Neural cell (in vitro differentiated cells): ENCODE results near the gene COQ8B.

Source experiments
- CTCF ChIP-seq: fragments of 450-650 bp; IDR thresholded peaks from 2 replicates; pipeline ENCODE4 v1.5.1; 2014; ENCODE audit warnings: antibody characterized with exemption, mild to moderate bottlenecking, moderate library complexity; ENCODE audit not compliant: poor library complexity, severe bottlenecking
- EP300 ChIP-seq: fragments of 450-650 bp; conservative IDR thresholded peaks from 2 replicates; pipeline ENCODE4 v1.6.1; 2014; ENCODE audit warnings: antibody characterized with exemption, mild to moderate bottlenecking, moderate library complexity; ENCODE audit not compliant: poor library complexity, severe bottlenecking
- EZH2 ChIP-seq: fragments of 200-600, 300-800 bp; shearing (Covaris generic), sonication (generic); IDR thresholded peaks from 2 replicates; pipeline ENCODE4 v1.6.1; 2014; ENCODE audit warnings: antibody characterized with exemption, low read length, borderline replicate concordance, mild to moderate bottlenecking; ENCODE audit not compliant: insufficient read depth, poor library complexity, severe bottlenecking
- POLR2AphosphoS5 ChIP-seq: IDR thresholded peaks from 2 replicates; pipeline ENCODE4 v1.6.1; 2012
- RAD21 ChIP-seq: fragments of 450-650 bp; conservative IDR thresholded peaks from 2 replicates; pipeline ENCODE4 v1.6.1; 2014; ENCODE audit warnings: antibody characterized with exemption, mild to moderate bottlenecking, moderate library complexity
- REST ChIP-seq: IDR thresholded peaks from 2 replicates; pipeline ENCODE4 v1.6.1; 2012; ENCODE audit warnings: borderline replicate concordance
- SMC3 ChIP-seq: fragments of 450-650 bp; conservative IDR thresholded peaks from 2 replicates; pipeline ENCODE4 v1.6.1; 2014; ENCODE audit warnings: antibody characterized with exemption, mild to moderate bottlenecking, moderate library complexity; ENCODE audit not compliant: poor library complexity
- TAF1 ChIP-seq: IDR thresholded peaks from 2 replicates; pipeline ENCODE4 v1.6.1; 2012; ENCODE audit warnings: low read depth

GRCh38 chr19:40744554-40745401 lies 28.1 kb upstream of the COQ8B start:
- no peak for TF ChIP-seq CTCF
- no peak for TF ChIP-seq EP300
- TF ChIP-seq EZH2: no peak
- TF ChIP-seq REST: no peak
- TF ChIP-seq SMC3: no peak
- TF ChIP-seq TAF1: no peak
- TF ChIP-seq POLR2AphosphoS5: no peak
- TF ChIP-seq RAD21: no peak
